ENCODE results near the gene TAX1BP1.
A peak's percentile ranks its signal among the peaks of the same experiment; 100 is the strongest.
"Not testable (repeated sequence)": the region's sequence is repeated elsewhere in the genome, so short reads cannot be mapped to it uniquely, and the experiment has no call there.

Gene TAX1BP1

DNA sequence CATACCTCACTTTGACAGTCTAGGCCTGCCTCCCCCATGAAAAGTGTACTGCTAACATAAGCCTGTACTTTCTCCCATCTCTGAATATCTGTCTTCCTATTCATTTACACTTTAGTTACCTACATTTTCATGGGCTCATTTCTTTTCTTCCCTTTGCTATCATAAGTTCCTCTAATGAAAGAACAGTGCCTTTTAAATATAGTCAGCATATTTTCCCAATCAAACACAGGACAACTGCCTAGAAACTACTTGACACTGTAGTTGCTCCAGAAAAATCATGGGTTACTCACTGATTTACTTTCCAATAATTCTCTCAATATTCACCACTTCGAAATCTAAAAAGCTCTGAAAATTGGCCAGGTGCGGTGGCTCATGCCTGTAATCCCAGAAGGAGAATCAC lies 2.8 kb upstream of the TAX1BP1 start:
- peak overlapping the region; percentile 50 for H3K27ac ChIP-seq
- no peak for TF ChIP-seq ZFX (IDR thresholded peaks at IDR 0.05)
- TF ChIP-seq CTCF (conservative IDR thresholded peaks at IDR 0.05), result no peak

DNA sequence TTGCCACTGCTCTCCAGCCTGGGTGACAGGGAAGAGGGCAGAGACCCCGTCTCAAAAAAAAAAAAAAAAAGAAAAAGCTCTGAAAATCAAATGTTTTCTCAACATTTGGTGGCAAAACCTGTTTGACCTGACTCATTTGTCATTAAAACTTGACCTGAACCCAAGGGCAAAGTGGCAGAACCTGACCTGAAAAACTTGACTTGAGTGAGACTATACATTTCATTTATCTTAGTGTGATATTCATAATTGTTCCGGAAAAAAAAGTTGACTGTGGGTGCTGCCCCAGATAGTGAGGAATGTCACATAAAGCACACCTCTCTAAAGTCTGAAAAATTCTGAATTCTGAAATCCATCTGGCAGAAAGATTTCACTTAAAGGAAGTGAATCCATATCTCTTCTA lies 2.3 kb upstream of the TAX1BP1 start:
- TF ChIP-seq CTCF (conservative IDR thresholded peaks at IDR 0.05) (no peak), ZFX (IDR thresholded peaks at IDR 0.05) (no peak)
- peak overlapping the region; percentile 50 for H3K27ac ChIP-seq

DNA sequence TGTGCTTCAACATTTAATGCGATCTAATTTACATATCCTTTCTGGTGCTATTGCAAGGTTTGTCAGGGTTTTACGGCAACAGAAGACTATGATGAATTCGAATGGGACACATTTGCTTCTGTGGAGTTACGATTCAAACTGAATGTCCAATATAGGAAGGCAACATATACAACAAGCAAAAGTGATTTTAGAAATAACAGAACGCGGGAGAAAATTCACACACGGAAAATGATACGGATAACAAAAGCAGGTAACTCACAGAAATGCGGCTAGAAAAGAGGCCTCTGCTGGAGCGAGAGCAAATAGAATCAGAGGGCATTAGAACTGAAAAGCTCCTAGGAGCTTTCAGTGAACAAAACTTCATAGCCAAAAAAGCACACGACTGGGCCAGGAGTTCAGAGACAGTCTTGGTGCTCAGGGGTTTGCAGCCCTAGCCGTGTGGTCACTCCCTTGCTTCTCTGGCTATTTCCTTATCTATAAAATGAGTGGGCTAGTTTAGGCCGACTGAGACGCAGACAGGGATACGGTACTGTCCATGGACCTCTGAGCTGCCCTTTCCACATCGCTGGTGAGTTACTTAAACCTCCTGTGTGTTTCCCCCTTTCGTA lies 557 bp upstream of the TAX1BP1 start:
- no peak for TF ChIP-seq CTCF (conservative IDR thresholded peaks at IDR 0.05)
- TF ChIP-seq ZFX (IDR thresholded peaks at IDR 0.05), result no peak; the same call in 1 of the 2 replicates
- peak overlapping the region; percentile 93 for H3K27ac ChIP-seq

GRCh38 chr7:27740449-27741086 lies 606 bp downstream of the TAX1BP1 start:
- TF ChIP-seq ZFX (IDR thresholded peaks at IDR 0.05), result peak; percentile 74
- no peak for TF ChIP-seq CTCF (conservative IDR thresholded peaks at IDR 0.05)
- peak overlapping the region; percentile 93 for H3K27ac ChIP-seq

DNA sequence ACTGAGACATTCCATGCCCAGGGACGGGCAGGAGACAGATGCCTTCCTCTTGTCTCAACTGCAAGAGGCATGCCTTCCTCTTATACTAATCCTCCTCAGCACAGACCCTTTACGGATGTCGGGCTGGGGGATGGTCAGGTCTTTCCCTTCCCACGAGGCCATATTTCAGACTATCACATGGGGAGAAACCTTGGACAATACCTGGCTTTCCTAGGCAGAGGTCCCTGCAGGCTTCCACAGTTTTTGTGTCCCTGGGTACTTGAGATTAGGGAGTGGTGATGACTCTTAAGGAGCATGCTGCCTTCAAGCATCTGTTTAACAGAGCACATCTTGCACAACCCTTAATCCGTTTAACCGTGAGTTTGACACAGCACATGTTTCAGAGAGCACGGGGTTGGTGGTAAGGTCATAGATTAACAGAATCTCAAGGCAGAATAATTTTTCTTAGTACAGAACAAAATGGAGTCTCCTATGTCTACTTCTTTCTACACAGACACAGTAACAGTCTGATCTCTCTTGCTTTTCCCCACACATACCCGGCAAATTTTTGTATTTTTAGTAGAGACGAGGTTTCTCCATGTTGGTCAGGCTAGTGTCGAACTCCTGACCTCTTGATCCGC lies 2.2 kb downstream of the TAX1BP1 start:
- H3K27ac ChIP-seq, result not testable (repeated sequence)

GRCh38 chr7:27745064-27745583 lies 5.2 kb downstream of the TAX1BP1 start:
- H3K27ac ChIP-seq, result no peak overlapping the region
- TF ChIP-seq ZFX (IDR thresholded peaks at IDR 0.05), result no peak
- peak; percentile 91 for TF ChIP-seq CTCF (conservative IDR thresholded peaks at IDR 0.05)

DNA sequence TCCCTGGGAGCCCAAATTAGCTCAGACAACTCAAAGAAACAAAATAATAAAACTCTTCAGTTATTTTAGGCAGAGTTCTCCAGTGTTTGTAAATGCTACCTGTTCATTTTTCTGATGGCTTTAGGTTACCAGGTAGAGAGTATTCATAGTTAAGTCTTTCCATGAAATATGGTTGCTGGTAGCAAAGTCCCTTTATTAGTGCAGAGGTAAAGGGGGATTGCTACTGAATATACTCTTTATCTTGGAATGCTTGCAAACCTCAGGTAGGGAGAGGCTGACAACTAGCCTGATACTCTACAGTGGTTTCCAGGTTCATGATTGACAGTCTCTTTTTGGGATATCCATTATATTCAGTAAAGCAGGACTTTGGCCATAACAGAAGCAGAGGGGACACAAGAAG lies 6.5 kb downstream of the TAX1BP1 start:
- no peak overlapping the region for H3K27ac ChIP-seq
- TF ChIP-seq ZFX (IDR thresholded peaks at IDR 0.05) (no peak), CTCF (conservative IDR thresholded peaks at IDR 0.05) (no peak)

All from C4-2B (cell line).